Retinal pigment epithelial cell (primary cell): ENCODE measurements around the gene GPR173.

ENCODE experiments used
- DNase-seq: peaks from one replicate; pipeline ENCODE4 v3.0.0-alpha.2; 2010; ENCODE audit warnings: low read depth
- H3K4me3 ChIP-seq: 2 replicates; pipeline ENCODE4 v1.5.1; 2011; ENCODE audit warnings: mild to moderate bottlenecking, low read length, control low read depth, moderate library complexity
- TF ChIP-seq, protein P1 (sequence below): conservative IDR thresholded peaks from 2 replicates; pipeline ENCODE4 v1.5.1; 2011; ENCODE audit warnings: low read depth, low read length, control low read depth, inconsistent platforms

Gene GPR173

DNA sequence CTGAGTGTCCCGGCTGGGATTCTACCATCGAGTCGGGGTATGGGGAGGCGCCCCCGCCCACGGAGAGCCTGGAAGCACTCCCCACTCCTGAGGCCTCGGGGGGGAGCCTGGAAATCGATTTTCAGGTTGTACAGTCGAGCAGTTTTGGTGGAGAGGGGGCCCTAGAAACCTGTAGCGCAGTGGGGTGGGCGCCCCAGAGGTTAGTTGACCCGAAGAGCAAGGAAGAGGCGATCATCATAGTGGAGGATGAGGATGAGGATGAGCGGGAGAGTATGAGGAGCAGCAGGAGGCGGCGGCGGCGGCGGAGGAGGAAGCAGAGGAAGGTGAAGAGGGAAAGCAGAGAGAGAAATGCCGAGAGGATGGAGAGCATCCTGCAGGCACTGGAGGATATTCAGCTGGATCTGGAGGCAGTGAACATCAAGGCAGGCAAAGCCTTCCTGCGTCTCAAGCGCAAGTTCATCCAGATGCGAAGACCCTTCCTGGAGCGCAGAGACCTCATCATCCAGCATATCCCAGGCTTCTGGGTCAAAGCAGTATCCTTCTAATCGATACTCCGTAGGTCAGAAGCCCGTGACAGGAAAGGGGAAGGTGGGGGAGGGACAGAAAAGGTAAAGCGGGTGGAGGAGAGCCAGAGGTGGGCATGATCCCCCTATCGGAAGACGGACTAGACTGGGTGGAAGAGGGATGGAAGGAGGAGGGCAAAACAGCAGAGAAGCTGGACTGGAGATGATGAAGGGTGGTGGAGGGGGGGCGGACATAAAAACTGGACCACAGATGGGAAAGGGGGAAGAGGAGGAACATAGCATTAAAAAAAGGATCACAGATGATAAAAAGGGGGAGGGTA lies 34.4 kb downstream of the GPR173 start:
- H3K4me3 ChIP-seq, result peak overlapping the region; percentile 67
- DNase-seq, result no peak
- TF ChIP-seq, protein P1, sequence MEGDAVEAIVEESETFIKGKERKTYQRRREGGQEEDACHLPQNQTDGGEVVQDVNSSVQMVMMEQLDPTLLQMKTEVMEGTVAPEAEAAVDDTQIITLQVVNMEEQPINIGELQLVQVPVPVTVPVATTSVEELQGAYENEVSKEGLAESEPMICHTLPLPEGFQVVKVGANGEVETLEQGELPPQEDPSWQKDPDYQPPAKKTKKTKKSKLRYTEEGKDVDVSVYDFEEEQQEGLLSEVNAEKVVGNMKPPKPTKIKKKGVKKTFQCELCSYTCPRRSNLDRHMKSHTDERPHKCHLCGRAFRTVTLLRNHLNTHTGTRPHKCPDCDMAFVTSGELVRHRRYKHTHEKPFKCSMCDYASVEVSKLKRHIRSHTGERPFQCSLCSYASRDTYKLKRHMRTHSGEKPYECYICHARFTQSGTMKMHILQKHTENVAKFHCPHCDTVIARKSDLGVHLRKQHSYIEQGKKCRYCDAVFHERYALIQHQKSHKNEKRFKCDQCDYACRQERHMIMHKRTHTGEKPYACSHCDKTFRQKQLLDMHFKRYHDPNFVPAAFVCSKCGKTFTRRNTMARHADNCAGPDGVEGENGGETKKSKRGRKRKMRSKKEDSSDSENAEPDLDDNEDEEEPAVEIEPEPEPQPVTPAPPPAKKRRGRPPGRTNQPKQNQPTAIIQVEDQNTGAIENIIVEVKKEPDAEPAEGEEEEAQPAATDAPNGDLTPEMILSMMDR, result no peak

DNA sequence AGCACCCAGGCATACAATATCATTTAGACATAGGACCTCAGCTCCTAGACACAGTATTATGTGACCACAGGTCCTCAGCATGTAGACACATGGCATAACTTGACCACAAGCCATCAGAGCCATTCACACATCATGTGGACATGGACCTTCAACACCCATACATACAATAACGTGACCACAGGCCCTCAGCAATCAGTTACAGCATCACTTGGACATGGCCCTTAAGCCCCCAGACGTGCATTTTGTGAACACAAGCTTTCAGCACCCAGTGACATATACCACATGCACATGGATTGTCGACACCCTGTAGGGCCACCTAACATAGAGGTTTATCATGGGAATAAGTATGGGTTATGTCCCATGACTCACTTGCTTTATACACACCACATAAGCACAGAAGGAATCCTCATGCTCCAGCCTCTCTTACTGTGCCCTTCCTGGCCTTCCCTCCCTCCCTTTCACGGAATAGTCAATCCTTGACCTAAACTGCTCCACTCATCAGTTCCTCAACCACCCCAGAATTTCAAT lies 35.5 kb downstream of the GPR173 start:
- no peak for DNase-seq
- TF ChIP-seq, protein P1, result no peak
- H3K4me3 ChIP-seq, result no peak overlapping the region

DNA sequence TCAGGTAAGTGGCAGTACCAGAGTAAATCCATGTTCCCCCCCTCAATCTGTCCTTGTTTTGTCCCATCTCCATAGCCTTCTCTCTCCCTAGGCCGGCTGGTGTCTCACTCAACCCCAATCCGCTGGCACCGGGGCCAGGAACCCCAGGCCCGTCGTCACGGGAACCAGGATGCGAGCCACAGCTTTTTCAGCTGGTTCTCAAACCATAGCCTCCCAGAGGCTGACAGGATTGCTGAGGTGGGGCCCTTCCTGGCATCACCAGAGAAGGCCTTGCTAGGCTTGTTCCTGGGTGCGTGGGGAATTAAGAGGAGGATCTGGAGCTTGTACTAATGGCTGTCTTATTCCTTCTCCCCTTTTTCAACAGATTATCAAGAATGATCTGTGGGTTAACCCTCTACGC lies 36.3 kb downstream of the GPR173 start:
- TF ChIP-seq, protein P1, result no peak
- no peak for DNase-seq
- no peak overlapping the region for H3K4me3 ChIP-seq

DNA sequence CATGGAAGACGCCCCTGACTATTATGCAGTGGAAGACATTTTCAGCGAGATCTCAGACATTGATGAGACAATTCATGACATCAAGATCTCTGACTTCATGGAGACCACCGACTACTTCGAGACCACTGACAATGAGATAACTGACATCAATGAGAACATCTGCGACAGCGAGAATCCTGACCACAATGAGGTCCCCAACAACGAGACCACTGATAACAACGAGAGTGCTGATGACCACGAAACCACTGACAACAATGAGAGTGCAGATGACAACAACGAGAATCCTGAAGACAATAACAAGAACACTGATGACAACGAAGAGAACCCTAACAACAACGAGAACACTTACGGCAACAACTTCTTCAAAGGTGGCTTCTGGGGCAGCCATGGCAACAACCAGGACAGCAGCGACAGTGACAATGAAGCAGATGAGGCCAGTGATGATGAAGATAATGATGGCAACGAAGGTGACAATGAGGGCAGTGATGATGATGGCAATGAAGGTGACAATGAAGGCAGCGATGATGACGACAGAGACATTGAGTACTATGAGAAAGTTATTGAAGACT lies 37.2 kb downstream of the GPR173 start:
- TF ChIP-seq, protein P1, result no peak
- DNase-seq, result no peak
- no peak overlapping the region for H3K4me3 ChIP-seq

DNA sequence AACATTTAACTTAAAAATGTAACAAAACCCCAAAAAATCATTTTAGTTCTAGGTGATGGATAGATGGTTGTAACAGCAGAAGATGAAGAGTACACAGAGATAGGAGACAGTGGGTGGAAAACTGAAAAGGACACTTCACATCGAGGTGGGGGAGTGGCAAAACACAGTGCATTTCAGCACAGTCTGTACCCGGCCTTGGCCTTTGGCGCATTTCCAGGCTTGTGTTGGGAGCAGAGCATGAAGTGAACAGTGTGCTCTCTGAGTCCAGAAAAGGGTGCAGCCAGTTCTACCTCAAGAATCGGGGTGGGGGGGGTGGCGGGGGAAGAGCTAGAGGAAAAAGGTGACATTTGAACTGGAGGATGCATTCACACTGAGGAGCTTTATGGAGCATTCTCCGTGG lies 37.9 kb downstream of the GPR173 start:
- no peak overlapping the region for H3K4me3 ChIP-seq
- TF ChIP-seq, protein P1, result no peak

DNA sequence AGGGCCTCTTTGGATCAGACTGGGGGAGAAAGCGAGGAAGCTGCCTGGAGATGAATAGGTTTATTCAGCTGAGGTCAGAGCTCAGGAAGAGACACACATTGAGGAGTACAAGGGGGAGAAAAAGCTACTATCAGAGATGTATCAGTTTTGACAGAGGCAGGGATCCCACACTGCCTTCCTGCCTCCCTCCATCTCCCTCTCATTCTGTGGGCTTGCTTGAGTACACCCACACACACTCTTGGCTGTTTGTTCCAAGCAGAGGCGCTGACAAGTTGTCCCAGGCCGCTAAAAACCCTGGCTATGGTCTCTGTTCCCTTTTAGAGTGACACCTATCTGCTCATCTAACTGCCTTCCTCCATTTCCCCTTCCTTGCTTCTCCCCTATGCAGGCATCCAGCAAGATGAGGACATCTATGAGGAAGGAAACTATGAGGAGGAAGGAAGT lies 38.8 kb downstream of the GPR173 start:
- no peak overlapping the region for H3K4me3 ChIP-seq

More for the DNA sequence above, 37.9 kb downstream of the GPR173 start:
- DNase-seq, result no peak

More for the DNA sequence above, 38.8 kb downstream of the GPR173 start:
- DNase-seq, result no peak
- TF ChIP-seq, protein P1, result no peak
